DND-41 (cell line): ENCODE results near the gene GMPPB.
A peak's percentile ranks its signal among the peaks of the same experiment; 100 is the strongest.

Source experiments
- ATAC-seq: fragments of 200-7000 bp; cut with Tn5 transposase; 3 replicates; pipeline ENCODE4 v1.9.1; 2021; ENCODE audit warnings: low read depth; ENCODE audit not compliant: insufficient read depth
- DNase-seq: peaks from one replicate; pipeline ENCODE4 v3.0.0-alpha.2; 2020
- H2AFZ ChIP-seq: 2 replicates; pipeline ENCODE4 v1.6.0; 2012; ENCODE audit warnings: low read depth, low read length
- H3K27ac ChIP-seq: 2 replicates; pipeline ENCODE4 v1.5.1; 2012; ENCODE audit warnings: low read length, inconsistent platforms
- H3K27me3 ChIP-seq: fragments of 200-600 bp; sonication (generic); 2 replicates; pipeline ENCODE4 v1.6.0; 2012; ENCODE audit warnings: low read length, mild to moderate bottlenecking, inconsistent platforms; ENCODE audit not compliant: insufficient read depth, poor library complexity
- H3K36me3 ChIP-seq: 2 replicates; pipeline ENCODE4 v1.5.1; 2012; ENCODE audit warnings: low read length, inconsistent platforms; ENCODE audit not compliant: insufficient read depth
- H3K4me1 ChIP-seq: 2 replicates; pipeline ENCODE4 v1.5.1; 2012; ENCODE audit warnings: mild to moderate bottlenecking, low read length; ENCODE audit not compliant: insufficient read depth
- H3K4me2 ChIP-seq: 2 replicates; pipeline ENCODE4 v1.6.0; 2012; ENCODE audit warnings: mild to moderate bottlenecking, moderate library complexity, low read length, inconsistent platforms; ENCODE audit not compliant: insufficient read depth
- H3K4me3 ChIP-seq, 2 experiments: fragments of 200-600 bp in 1 of 2; shearing (Covaris generic) in 1 of 2; 2 replicates each; pipeline ENCODE4 v1.5.1; 2012 to 2016; ENCODE audit warnings: inconsistent platforms in 2 of 2, low read length in 2 of 2, mild to moderate bottlenecking in 2 of 2, low read depth in 1 of 2, moderate library complexity in 1 of 2
- H3K79me2 ChIP-seq: 2 replicates; pipeline ENCODE4 v1.6.0; 2012; ENCODE audit warnings: low read length, inconsistent platforms; ENCODE audit not compliant: insufficient read depth
- H3K9ac ChIP-seq: 2 replicates; pipeline ENCODE4 v1.6.0; 2012; ENCODE audit warnings: low read depth, mild to moderate bottlenecking, inconsistent platforms, low read length, moderate library complexity
- H3K9me3 ChIP-seq: 2 replicates; pipeline ENCODE4 v1.5.1; 2012; ENCODE audit warnings: low read length, moderate library complexity, mild to moderate bottlenecking, inconsistent platforms; ENCODE audit not compliant: insufficient read depth, severe bottlenecking
- H4K20me1 ChIP-seq: 2 replicates; pipeline ENCODE4 v1.6.0; 2012; ENCODE audit warnings: low read length; ENCODE audit not compliant: insufficient read depth
- CTCF ChIP-seq: IDR thresholded peaks from 2 replicates; pipeline ENCODE4 v1.5.1; 2012; ENCODE audit warnings: borderline replicate concordance, low read length, moderate library complexity, mild to moderate bottlenecking; ENCODE audit not compliant: poor library complexity, severe bottlenecking; ENCODE audit errors: extremely low read depth
- EZH2 ChIP-seq: IDR thresholded peaks from 3 replicates; pipeline ENCODE4 v1.6.1; 2012; ENCODE audit warnings: borderline replicate concordance, low read depth, mild to moderate bottlenecking, moderate library complexity, low read length, inconsistent platforms; ENCODE audit not compliant: severe bottlenecking

Gene GMPPB

GRCh38 chr3:49714728-49715550 is 8.8 kb downstream of the GMPPB start:
- H3K4me1 ChIP-seq = peaks cover 27% of the 10 kb centered on the region
- H3K27ac ChIP-seq = no peak overlapping the region
- H3K36me3 ChIP-seq = peaks cover 29% of the 10 kb centered on the region

GRCh38 chr3:49713336-49714105 is 10.2 kb downstream of the GMPPB start:
- H3K9me3 ChIP-seq = no peaks in the 10 kb centered on the region
- H3K4me2 ChIP-seq = no peak overlapping the region
- H2AFZ ChIP-seq = no peak overlapping the region
- H3K36me3 ChIP-seq = peaks cover 25% of the 10 kb centered on the region
- H3K4me3 ChIP-seq = no peak overlapping the region
- peaks cover 13% of the 10 kb centered on the region for H3K4me1 ChIP-seq
- no peak for TF ChIP-seq CTCF
- TF ChIP-seq EZH2 = no peak
- DNase-seq (no peak), ATAC-seq (no peak)
- H3K9ac ChIP-seq = no peak overlapping the region
- no peaks in the 10 kb centered on the region for H3K79me2 ChIP-seq
- peak overlapping the region; percentile 59; the same call in 1 of the 2 replicates for H3K27ac ChIP-seq
- H3K27me3 ChIP-seq = no peaks in the 10 kb centered on the region
- H4K20me1 ChIP-seq = peaks cover 3% of the 10 kb centered on the region

More at GRCh38 chr3:49714728-49715550, 8.8 kb downstream of the GMPPB start:
- Histone ChIP-seq H3K4me2 (no peak overlapping the region), H3K4me3 (no peak overlapping the region), H3K9me3 (no peaks in the 10 kb centered on the region), H3K27me3 (no peaks in the 10 kb centered on the region), H3K9ac (no peak overlapping the region), H2AFZ (no peak overlapping the region), H4K20me1 (peaks cover 7% of the 10 kb centered on the region), H3K79me2 (no peaks in the 10 kb centered on the region)
- ATAC-seq (no peak), DNase-seq (no peak)
- no peak for TF ChIP-seq CTCF
- TF ChIP-seq EZH2 = no peak

- H3K4me2 ChIP-seq = no peak overlapping the region
- H3K4me1 ChIP-seq = peaks cover 12% of the 10 kb centered on the region
- no peak overlapping the region for H3K4me3 ChIP-seq
- no peaks in the 10 kb centered on the region for H3K27me3 ChIP-seq
- no peaks in the 10 kb centered on the region; the same call in 1 of the 2 replicates for H4K20me1 ChIP-seq
- H3K79me2 ChIP-seq = no peaks in the 10 kb centered on the region
- no peak overlapping the region for H3K9ac ChIP-seq
- no peaks in the 10 kb centered on the region for H3K9me3 ChIP-seq
- TF ChIP-seq CTCF = no peak
- TF ChIP-seq EZH2 = no peak
- DNase-seq = peak; percentile 69
- peak; percentile 74 for ATAC-seq
- peak overlapping the region; percentile 59 for H3K27ac ChIP-seq
- H3K36me3 ChIP-seq = peaks cover 18% of the 10 kb centered on the region; the same call in 1 of the 2 replicates
- no peak overlapping the region for H2AFZ ChIP-seq
Measured at GRCh38 chr3:49712631-49713317, 11.0 kb downstream of the GMPPB start.
